Right lobe of liver (tissue), 6 donors: ENCODE data around the gene CEMP1. TPM values are rescaled to one million over a fixed set of nuclear protein-coding genes. Genes with fewer than 3 reads are reported as not detected.

Experiments used
- ATAC-seq, 4 donors: fragments of 200-7000 bp; cut with Tn5 transposase; one replicate each; pipeline ENCODE4 v1.9.1; 2020; ENCODE audit warnings: mild to moderate bottlenecking in 4 of 4, moderate library complexity in 4 of 4
- DNase-seq, 3 donors: peaks; one replicate each; pipeline ENCODE4 v3.0.0-alpha.2; 2020
- H3K27ac ChIP-seq, 3 donors: fragments of 200-600 bp; one replicate each; pipeline ENCODE4 v1.8.0; 2022
- H3K27me3 ChIP-seq, 2 donors: fragments of 200-600 bp; one replicate each; pipeline ENCODE4 v1.8.0; 2022
- H3K36me3 ChIP-seq, 4 donors: fragments of 200-600 bp; sonication (generic) in 1 of 4; one replicate each; pipeline versions ENCODE4 v1.5.1 to v1.8.0; 2017 to 2022; ENCODE audit warnings: control low read depth in 1 of 4
- H3K4me1 ChIP-seq, 4 donors: fragments of 200-600 bp; sonication (generic) in 1 of 4; one replicate each; pipeline versions ENCODE4 v1.5.1 to v1.8.0; 2017 to 2022; ENCODE audit warnings: control low read depth in 1 of 4
- H3K4me3 ChIP-seq, 3 donors: fragments of 200-600 bp; one replicate each; pipeline ENCODE4 v1.8.0; 2022
- H3K9me3 ChIP-seq, 4 donors: fragments of 200-600 bp; sonication (generic) in 1 of 4; one replicate each; pipeline versions ENCODE4 v1.5.1 to v1.8.0; 2017 to 2022; ENCODE audit warnings: control low read depth in 1 of 4
- POLR2A ChIP-seq: fragments of 450-650 bp; IDR thresholded peaks from one replicate; pipeline ENCODE4 v1.6.1; 2017; ENCODE audit warnings: antibody characterized with exemption, mild to moderate bottlenecking
- WGBS: methylation state at CpG from one replicate; pipeline ENCODE4 v1.1.6; 2018; ENCODE audit warnings: low coverage, low lambda C conversion rate; ENCODE audit not compliant: insufficient coverage; ENCODE audit errors: missing lambda C conversion rate; 5-methylcytosine and 5-hydroxymethylcytosine counted together
- intact Hi-C, 2 donors: fragments of 100-400 bp; cut with DNase I; formaldehyde crosslinking; loops; one replicate each; pipeline versions ENCODE4 v1.11.2 to v1.14.1; 2022
- total RNA-seq, 6 experiments: library from RNA; depleted of rRNA in 2 of 6; stranded (reverse); fragments of >200 nt in 2 of 6; fragmentation: NEBNext Ultra II Directional in 3 of 6; extraction: Animal tissue kit (Norgen Biotek cat#: 25700) in 3 of 6; gene quantifications; one replicate each; pipeline versions ENCODE4 v1.1.0 to v1.2.4, GENCODE V29; 2016 to 2023
- TF ChIP-seq, protein P1 (sequence below), 4 donors: fragments of 200-600 bp in 3 of 4; fragments of 450-650 bp in 1 of 4; IDR thresholded peaks; one replicate each; pipeline versions ENCODE4 v1.5.1 to v1.8.0; 2016 to 2022; ENCODE audit warnings: antibody characterized with exemption in 4 of 4, mild to moderate bottlenecking in 2 of 4
- donor health status: DM: no; HTN: yes; CAD: no.
- donor health status: DM: no; HTN: no; CAD: no.
- donor health status: DM: no; HTN: no; CAD: no.
- donor health status: DM: no; HTN: yes; CAD: no.
- donor health status: DM: no; HTN: yes; CAD: no.

CEMP1 gene
- total RNA-seq, 6 experiments from 2014 or later: 0.22 to 0.29 TPM; not detected in 4

GRCh38 chr16:2507052-2507659, 24.1 kb downstream of the CEMP1 start:
- WGBS: 45% methylated on average over 2 of the region's 14 CpGs
- no peak for TF ChIP-seq POLR2A
- TF ChIP-seq, protein P1, sequence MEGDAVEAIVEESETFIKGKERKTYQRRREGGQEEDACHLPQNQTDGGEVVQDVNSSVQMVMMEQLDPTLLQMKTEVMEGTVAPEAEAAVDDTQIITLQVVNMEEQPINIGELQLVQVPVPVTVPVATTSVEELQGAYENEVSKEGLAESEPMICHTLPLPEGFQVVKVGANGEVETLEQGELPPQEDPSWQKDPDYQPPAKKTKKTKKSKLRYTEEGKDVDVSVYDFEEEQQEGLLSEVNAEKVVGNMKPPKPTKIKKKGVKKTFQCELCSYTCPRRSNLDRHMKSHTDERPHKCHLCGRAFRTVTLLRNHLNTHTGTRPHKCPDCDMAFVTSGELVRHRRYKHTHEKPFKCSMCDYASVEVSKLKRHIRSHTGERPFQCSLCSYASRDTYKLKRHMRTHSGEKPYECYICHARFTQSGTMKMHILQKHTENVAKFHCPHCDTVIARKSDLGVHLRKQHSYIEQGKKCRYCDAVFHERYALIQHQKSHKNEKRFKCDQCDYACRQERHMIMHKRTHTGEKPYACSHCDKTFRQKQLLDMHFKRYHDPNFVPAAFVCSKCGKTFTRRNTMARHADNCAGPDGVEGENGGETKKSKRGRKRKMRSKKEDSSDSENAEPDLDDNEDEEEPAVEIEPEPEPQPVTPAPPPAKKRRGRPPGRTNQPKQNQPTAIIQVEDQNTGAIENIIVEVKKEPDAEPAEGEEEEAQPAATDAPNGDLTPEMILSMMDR (IDR thresholded peaks at IDR 0.05): no peak
- Histone ChIP-seq H3K36me3 (no peaks in the 10 kb centered on the region), H3K4me3 (no peak overlapping the region), H3K27me3 (no peaks in the 10 kb centered on the region), H3K9me3 (no peaks in the 10 kb centered on the region), H3K27ac (peak overlapping the region in 2 of 3 donors; percentile 57 to 63), H3K4me1 (peaks cover 0 to 17% (median 6%) of the 10 kb centered on the region in 4 donors)
- intact Hi-C loops: loop anchor here (10.0 kb wide), 1 partner anchor 312 kb away; the partner anchor contains the start of gene CASKIN1 (in 2 of the 2)
- ATAC-seq: peak; percentile 9 to 52 (median 43)
- DNase-seq: peak; percentile 51 to 70 (median 56)

GRCh38 chr16:2505695-2506094, 25.5 kb downstream of the CEMP1 start:
- Histone ChIP-seq H3K4me3 (no peak overlapping the region), H3K27ac (no peak overlapping the region), H3K27me3 (no peaks in the 10 kb centered on the region), H3K9me3 (no peaks in the 10 kb centered on the region), H3K4me1 (peaks cover 0 to 18% (median 9%) of the 10 kb centered on the region in 4 donors), H3K36me3 (no peaks in the 10 kb centered on the region)
- DNase-seq: no peak
- intact Hi-C loops: loop anchor here (10.0 kb wide), 1 partner anchor 311 kb away; the partner anchor contains the start of gene CASKIN1 (in 2 of the 2)
- TF ChIP-seq, protein P1 (IDR thresholded peaks at IDR 0.05): no peak
- no peak for TF ChIP-seq POLR2A
- ATAC-seq: no peak
- WGBS: 91% methylated on average over 8 of the region's 14 CpGs

DNA sequence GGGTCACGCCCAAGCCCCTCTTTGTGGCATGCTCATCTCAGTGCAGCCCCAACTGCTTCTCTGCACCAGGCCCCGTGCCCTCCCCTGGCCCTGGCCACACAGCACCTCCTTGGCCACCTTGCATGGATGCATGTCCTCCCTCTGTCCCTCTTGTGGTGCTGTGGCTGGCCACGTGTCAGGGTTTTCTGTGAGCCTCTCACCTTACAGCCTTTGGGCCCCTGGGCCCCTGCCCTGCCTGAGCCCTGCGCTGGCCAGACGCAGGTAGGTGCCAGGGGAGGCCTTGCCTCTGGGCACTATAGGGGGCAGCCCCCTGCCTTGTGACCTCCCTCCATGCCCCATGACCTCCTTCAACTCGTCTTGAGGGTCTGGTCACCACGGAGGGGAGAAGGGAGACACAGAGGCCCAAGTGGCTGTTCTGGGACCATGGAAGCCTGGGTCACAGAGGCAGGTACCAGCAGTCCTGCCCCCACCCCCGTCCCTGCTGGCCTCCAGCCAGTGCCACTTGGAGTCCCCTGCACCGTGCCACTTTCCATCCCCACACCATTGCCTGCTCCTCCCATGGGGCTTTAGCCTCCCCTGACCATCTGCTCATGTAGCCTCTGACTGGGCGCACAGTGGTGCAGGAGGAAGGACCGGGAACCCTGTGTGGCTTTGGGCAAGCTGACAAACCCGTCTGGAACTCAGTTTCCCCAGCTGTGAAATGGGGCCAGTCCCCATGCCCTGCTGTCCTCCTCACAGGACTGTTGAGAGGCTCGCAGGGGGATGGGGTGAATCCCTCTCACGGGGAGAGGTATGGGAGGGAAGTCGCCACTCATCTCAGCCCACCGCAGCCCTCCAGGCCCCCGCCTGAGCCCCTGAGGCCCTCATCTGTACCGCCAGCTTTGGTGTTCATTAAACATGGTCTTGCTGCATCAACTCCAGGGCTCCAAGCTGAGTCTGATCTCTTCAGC, 29.0 kb downstream of the CEMP1 start:
- DNase-seq: no peak

More for the DNA sequence above, 29.0 kb downstream of the CEMP1 start:
- no peaks in the 10 kb centered on the region for H3K27me3 ChIP-seq
- H3K27ac ChIP-seq: peak overlapping the region in 1 of 3 donors; percentile 51
- H3K4me3 ChIP-seq: no peak overlapping the region
- WGBS: 73% methylated on average over 4 of the region's 18 CpGs
- intact Hi-C loops: loop anchor here (5.0 to 10.0 kb wide), 2 partner anchors 160 to 307 kb away; partner anchors contain the start of genes CASKIN1 (in 2 of the 2) and ABCA3 (in 1 of the 2)
- no peak for ATAC-seq
- H3K4me1 ChIP-seq: peaks cover 0 to 39% (median 20%) of the 10 kb centered on the region in 4 donors
- no peak for TF ChIP-seq POLR2A
- TF ChIP-seq, protein P1 (IDR thresholded peaks at IDR 0.05): no peak
- H3K36me3 ChIP-seq: no peaks in the 10 kb centered on the region
- H3K9me3 ChIP-seq: no peaks in the 10 kb centered on the region
